Endothelial cell of umbilical vein (primary cell): Measurements from ENCODE around the gene EPB41L2. TPM values are rescaled to one million over a fixed set of nuclear protein-coding genes. Genes with fewer than 3 reads are reported as not detected.
"Not testable (repeated sequence)": the region's sequence is repeated elsewhere in the genome, so short reads cannot be mapped to it uniquely, and the experiment has no call there.

Experiments used
- BruUV-seq: library from RNA; stranded (reverse); fragments of 400-500 nt; replicated peaks from 2 replicates; lab custom pipeline; 2021; lab: Mats Ljungman, UMichigan
- CTCF ChIA-PET: fragments of 300-600, 350-600 bp; sonication (Branson Sonifier 250); formaldehyde crosslinking; loops from one replicate; lab custom pipeline; 2021; ENCODE audit warnings: antibody characterized with exemption, inconsistent platforms; lab: Charles Lee
- POLR2A ChIA-PET: fragments of 300-600, 350-600 bp; sonication (Branson Sonifier 250); formaldehyde crosslinking; loops from one replicate; lab custom pipeline; 2021; ENCODE audit warnings: antibody characterized with exemption, inconsistent platforms; lab: Charles Lee
- DNase-seq: peaks from one replicate; pipeline ENCODE4 v3.0.0-alpha.2; 2011; ENCODE audit warnings: low read depth, low spot score
- FAIRE-seq: peaks from 2 replicates; lab custom pipeline; 2011; peaks lifted over from hg19 to GRCh38; lab: Jason Lieb, UNC
- H2AFZ ChIP-seq: 2 replicates; pipeline ENCODE4 v1.6.0; 2012; ENCODE audit warnings: low read depth, low read length, control low read depth, inconsistent platforms
- H3K27ac ChIP-seq: 2 replicates; pipeline ENCODE4 v1.5.1; 2011; ENCODE audit warnings: low read depth, mild to moderate bottlenecking, control low read depth, low read length, moderate library complexity; ENCODE audit not compliant: insufficient read depth
- H3K27me3 ChIP-seq, 2 experiments: 2 replicates each; pipeline versions ENCODE4 v1.6.0 to v1.6.1; 2011; ENCODE audit warnings: low read length in 2 of 2, mixed read lengths in 1 of 2; ENCODE audit not compliant: control insufficient read depth in 2 of 2, insufficient read depth in 2 of 2
- H3K36me3 ChIP-seq, 2 experiments: 2 replicates in 1 of 2; 3 replicates in 1 of 2; pipeline ENCODE4 v1.5.1; 2011; ENCODE audit warnings: low read length in 2 of 2, mild to moderate bottlenecking in 1 of 2, moderate library complexity in 1 of 2; ENCODE audit not compliant: control insufficient read depth in 2 of 2, insufficient read depth in 2 of 2; ENCODE audit errors: extremely low read depth in 1 of 2
- H3K4me1 ChIP-seq: 3 replicates; pipeline ENCODE4 v1.5.1; 2011; ENCODE audit warnings: mild to moderate bottlenecking, low read length; ENCODE audit not compliant: control insufficient read depth, insufficient read depth; ENCODE audit errors: extremely low read depth
- H3K4me2 ChIP-seq: 2 replicates; pipeline ENCODE4 v1.6.1; 2011; ENCODE audit warnings: low read length, control low read depth, mixed read lengths; ENCODE audit not compliant: insufficient read depth
- H3K4me3 ChIP-seq, 3 experiments: fragments of 200-600 bp in 1 of 3; sonication (generic), shearing (Covaris generic) in 1 of 3; replicated peaks in 1 of 3; 2 replicates each; pipeline ENCODE4 v1.5.1; 2011 to 2016; ENCODE audit warnings: control low read depth in 3 of 3, low read length in 3 of 3, mild to moderate bottlenecking in 2 of 3, inconsistent platforms in 1 of 3, low read depth in 1 of 3, moderate library complexity in 1 of 3; ENCODE audit not compliant: insufficient read depth in 1 of 3
- H3K79me2 ChIP-seq: 2 replicates; pipeline ENCODE4 v1.6.0; 2012; ENCODE audit warnings: low read length, inconsistent platforms; ENCODE audit not compliant: control insufficient read depth, insufficient read depth
- H3K9ac ChIP-seq: replicated peaks from 2 replicates; pipeline ENCODE3; 2011; ENCODE audit warnings: low read length, control low read depth; ENCODE audit not compliant: insufficient read depth; ENCODE audit errors: extremely low read depth
- H3K9me1 ChIP-seq: replicated peaks from 3 replicates; pipeline ENCODE4 v1.6.0; 2011; ENCODE audit warnings: mild to moderate bottlenecking, low read length; ENCODE audit not compliant: control insufficient read depth, insufficient read depth; ENCODE audit errors: extremely low read depth
- H3K9me3 ChIP-seq: replicated peaks from 2 replicates; pipeline ENCODE4 v1.5.1; 2012; ENCODE audit warnings: low read length, inconsistent platforms; ENCODE audit not compliant: control insufficient read depth, insufficient read depth
- H4K20me1 ChIP-seq: replicated peaks from 2 replicates; pipeline ENCODE3; 2011; ENCODE audit warnings: mild to moderate bottlenecking, low read length; ENCODE audit not compliant: control insufficient read depth, insufficient read depth; ENCODE audit errors: extremely low read depth
- FOS ChIP-seq: IDR thresholded peaks from 2 replicates; pipeline ENCODE4 v1.6.1; 2011; ENCODE audit warnings: mild to moderate bottlenecking, low read length, moderate library complexity, borderline replicate concordance; ENCODE audit not compliant: insufficient read depth
- GATA2 ChIP-seq: IDR thresholded peaks from 2 replicates; pipeline ENCODE4 v1.7.0; 2011; ENCODE audit warnings: low read depth, mild to moderate bottlenecking, moderate library complexity, mixed read lengths, low read length; ENCODE audit not compliant: insufficient read length, insufficient read depth
- JUN ChIP-seq: IDR thresholded peaks from 2 replicates; pipeline ENCODE4 v1.6.1; 2011; ENCODE audit warnings: borderline replicate concordance, low read depth; ENCODE audit not compliant: insufficient read length, insufficient read depth
- MYC ChIP-seq: IDR thresholded peaks from one replicate; pipeline ENCODE4 v1.6.1; 2011; ENCODE audit warnings: mild to moderate bottlenecking, low read depth, low read length
- POLR2A ChIP-seq: IDR thresholded peaks from 2 replicates; pipeline ENCODE4 v1.6.1; 2012; ENCODE audit warnings: low read depth, mild to moderate bottlenecking, control low read depth, low read length
- POLR2AphosphoS5 ChIP-seq: IDR thresholded peaks from 2 replicates; pipeline ENCODE4 v1.6.1; 2012; ENCODE audit warnings: low read depth, mild to moderate bottlenecking, control low read depth, low read length, moderate library complexity; ENCODE audit not compliant: insufficient read depth
- dilution Hi-C: fragments of 300-500 bp; cut with MboI; formaldehyde crosslinking; loops from one replicate; pipeline ENCODE4 v1.15.0; 2019; ENCODE audit warnings: low sequenced_read_pairs; ENCODE audit not compliant: extremely low pct_ligation_motif_present
- intact Hi-C: fragments of 100-400 bp; cut with micrococcal nuclease; formaldehyde crosslinking; loops from one replicate; pipeline ENCODE4 v1.10.0; 2022
- polyA plus RNA-seq, 4 experiments: library from polyadenylated mRNA; depleted of rRNA in 3 of 4; stranded (reverse) in 3 of 4; unstranded in 1 of 4; fragments of >200 nt; gene quantifications; 2 replicates each; pipeline versions ENCODE4 v1.2.1 to v1.2.3, GENCODE V29; 2011 to 2012; ENCODE audit warnings: missing spikeins in 1 of 4
- total RNA-seq: library from RNA; stranded (reverse); gene quantifications from 2 replicates; pipeline ENCODE4 v1.2.3, GENCODE V29; 2021
- TF ChIP-seq, protein P1 (sequence below), 2 donors: IDR thresholded peaks; 1 replicate in 1 of 2; 2 replicates in 1 of 2; pipeline ENCODE4 v1.5.1; 2011; ENCODE audit warnings: low read length in 2 of 2, mild to moderate bottlenecking in 2 of 2, moderate library complexity in 2 of 2, control low read depth in 1 of 2, inconsistent platforms in 1 of 2, low read depth in 1 of 2; ENCODE audit not compliant: insufficient read depth in 1 of 2; ENCODE audit errors: extremely low read depth in 1 of 2
- TF ChIP-seq, protein P2 (sequence below): IDR thresholded peaks from 2 replicates; pipeline ENCODE4 v1.6.1; 2011; ENCODE audit not compliant: insufficient read depth, insufficient read length

Gene EPB41L2
- total and polyA plus RNA-seq, 2 donors (not counting 3 experiments of a cell fraction or from before 2014, with no cell fraction given), result 26.5 to 87.7 TPM

DNA sequence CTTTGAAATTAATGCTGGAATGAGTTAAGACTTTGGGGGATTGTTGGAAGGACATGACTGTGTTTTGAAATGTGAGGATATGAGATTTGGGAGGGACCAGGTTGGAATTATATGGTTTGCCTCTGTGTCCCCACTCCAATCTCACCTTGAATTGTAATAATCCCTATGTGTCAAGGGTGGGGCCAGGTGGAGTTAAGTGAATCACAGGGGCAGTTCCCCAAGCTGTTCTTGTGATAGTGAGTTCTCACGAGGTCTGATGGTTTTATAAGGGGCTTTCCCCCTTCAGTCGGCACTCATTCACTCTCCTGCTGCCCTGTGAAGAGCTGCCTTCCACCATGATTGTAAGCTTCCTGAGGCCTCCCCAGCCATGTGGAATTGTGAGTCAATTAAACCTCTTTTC is 54.1 kb downstream of the EPB41L2 start:
- intact Hi-C loops, H3K36me3 ChIP-seq, dilution Hi-C loops, DNase-seq, H3K27ac ChIP-seq, H3K9ac ChIP-seq, CTCF ChIA-PET, H3K4me2 ChIP-seq, H2AFZ ChIP-seq, POLR2A ChIA-PET, H3K27me3 ChIP-seq, H4K20me1 ChIP-seq, H3K9me1 ChIP-seq, BruUV-seq, H3K9me3 ChIP-seq, H3K4me3 ChIP-seq, FAIRE-seq: not testable (repeated sequence)
- peaks cover 51% of the 10 kb centered on the region for H3K79me2 ChIP-seq
- H3K4me1 ChIP-seq, result peaks cover 13% of the 10 kb centered on the region

DNA sequence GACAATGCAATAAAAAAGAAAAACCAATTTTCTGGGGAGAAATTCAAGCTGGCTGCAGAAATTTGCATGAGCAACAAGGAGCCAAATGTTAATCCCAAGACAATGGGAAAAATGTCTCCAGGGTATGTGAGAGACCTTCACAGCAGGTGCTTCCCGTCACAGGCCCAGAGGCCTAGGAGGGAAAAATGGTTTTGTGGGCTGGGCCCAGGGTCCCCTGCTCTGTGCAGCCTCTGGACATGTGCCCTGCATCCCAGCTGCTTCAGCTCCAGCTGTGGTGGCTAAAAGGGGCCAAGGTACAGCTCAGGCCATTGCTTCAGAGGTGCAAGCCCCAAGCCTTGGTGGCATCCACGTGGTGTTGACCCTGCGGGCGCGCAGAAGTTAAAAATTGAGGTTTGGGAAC is 55.1 kb downstream of the EPB41L2 start:
- FAIRE-seq, H3K27ac ChIP-seq, intact Hi-C loops, H3K9me1 ChIP-seq, CTCF ChIA-PET, H3K36me3 ChIP-seq, H3K4me2 ChIP-seq, H2AFZ ChIP-seq, H4K20me1 ChIP-seq, H3K9ac ChIP-seq, H3K4me1 ChIP-seq, POLR2A ChIA-PET, dilution Hi-C loops, H3K9me3 ChIP-seq, H3K27me3 ChIP-seq, H3K4me3 ChIP-seq, DNase-seq, BruUV-seq: not testable (repeated sequence)
- peaks cover 61% of the 10 kb centered on the region for H3K79me2 ChIP-seq

DNA sequence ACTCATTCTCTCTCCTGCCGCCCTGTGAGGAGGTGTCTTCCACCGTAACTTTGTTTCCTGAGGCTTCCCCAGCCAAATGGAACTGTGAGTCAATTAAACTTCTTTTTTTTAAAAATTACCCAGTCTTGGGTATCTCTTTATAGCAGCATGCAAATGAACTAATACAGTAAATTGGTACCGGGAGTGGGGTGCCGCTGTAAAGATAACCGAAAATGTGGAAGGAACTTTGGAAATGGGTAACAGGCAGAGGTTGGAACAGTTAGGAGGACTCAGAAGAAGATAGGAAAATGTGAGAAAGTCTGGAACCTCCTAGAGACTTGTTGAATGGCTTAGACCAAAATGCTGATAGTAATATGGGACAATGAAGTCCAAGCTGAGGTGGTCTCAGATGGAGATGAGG is 55.8 kb downstream of the EPB41L2 start:
- Histone ChIP-seq H3K9ac (no peak overlapping the region), H3K27me3 (no peaks in the 10 kb centered on the region), H3K4me1 (no peaks in the 10 kb centered on the region), H3K9me1 (no peaks in the 10 kb centered on the region), H3K79me2 (peaks cover 57% of the 10 kb centered on the region), H3K27ac (no peak overlapping the region), H3K4me3 (no peak overlapping the region), H4K20me1 (no peaks in the 10 kb centered on the region), H3K9me3 (no peaks in the 10 kb centered on the region), H3K36me3 (no peaks in the 10 kb centered on the region), H2AFZ (no peak overlapping the region), H3K4me2 (no peak overlapping the region)
- FAIRE-seq (peak; percentile 33), DNase-seq (no peak)
- POLR2A ChIA-PET, result no interaction called here
- BruUV-seq, result no TSS peak
- intact Hi-C loops, result no loop called here
- dilution Hi-C loops, result no loop called here
- CTCF ChIA-PET, result no interaction called here
- TF ChIP-seq POLR2AphosphoS5, result no peak
- no peak for TF ChIP-seq FOS
- TF ChIP-seq, protein P1, sequence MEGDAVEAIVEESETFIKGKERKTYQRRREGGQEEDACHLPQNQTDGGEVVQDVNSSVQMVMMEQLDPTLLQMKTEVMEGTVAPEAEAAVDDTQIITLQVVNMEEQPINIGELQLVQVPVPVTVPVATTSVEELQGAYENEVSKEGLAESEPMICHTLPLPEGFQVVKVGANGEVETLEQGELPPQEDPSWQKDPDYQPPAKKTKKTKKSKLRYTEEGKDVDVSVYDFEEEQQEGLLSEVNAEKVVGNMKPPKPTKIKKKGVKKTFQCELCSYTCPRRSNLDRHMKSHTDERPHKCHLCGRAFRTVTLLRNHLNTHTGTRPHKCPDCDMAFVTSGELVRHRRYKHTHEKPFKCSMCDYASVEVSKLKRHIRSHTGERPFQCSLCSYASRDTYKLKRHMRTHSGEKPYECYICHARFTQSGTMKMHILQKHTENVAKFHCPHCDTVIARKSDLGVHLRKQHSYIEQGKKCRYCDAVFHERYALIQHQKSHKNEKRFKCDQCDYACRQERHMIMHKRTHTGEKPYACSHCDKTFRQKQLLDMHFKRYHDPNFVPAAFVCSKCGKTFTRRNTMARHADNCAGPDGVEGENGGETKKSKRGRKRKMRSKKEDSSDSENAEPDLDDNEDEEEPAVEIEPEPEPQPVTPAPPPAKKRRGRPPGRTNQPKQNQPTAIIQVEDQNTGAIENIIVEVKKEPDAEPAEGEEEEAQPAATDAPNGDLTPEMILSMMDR (IDR thresholded peaks at IDR 0.05; ENCODE audit: extremely low read depth in 1 of 2, insufficient read depth in 1 of 2, low read depth in 1 of 2, low read length in 2 of 2), result no peak
- no peak for TF ChIP-seq GATA2
- no peak for TF ChIP-seq JUN
- TF ChIP-seq MYC, result no peak
- no peak for TF ChIP-seq POLR2A
- TF ChIP-seq, protein P2, sequence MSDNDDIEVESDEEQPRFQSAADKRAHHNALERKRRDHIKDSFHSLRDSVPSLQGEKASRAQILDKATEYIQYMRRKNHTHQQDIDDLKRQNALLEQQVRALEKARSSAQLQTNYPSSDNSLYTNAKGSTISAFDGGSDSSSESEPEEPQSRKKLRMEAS, result no peak
